HepG2 (cell line): Measurements from ENCODE around the gene CCDC93. TPM values are rescaled to one million over a fixed set of nuclear protein-coding genes. Genes with fewer than 3 reads are reported as not detected.

Experiments
- AKAP8 ChIP-seq: sonication (generic); formaldehyde crosslinking; IDR thresholded peaks from 2 replicates; pipeline ENCODE4 v1.5.1; 2020; ENCODE audit warnings: mild to moderate bottlenecking, missing genetic modification reagents
- ASH2L ChIP-seq: fragments of 300-600, 200-600 bp; sonication (generic); IDR thresholded peaks from 2 replicates; pipeline ENCODE4 v1.7.0; 2017; ENCODE audit warnings: low read depth, mild to moderate bottlenecking, moderate library complexity, mixed read lengths, low read length; ENCODE audit not compliant: insufficient read length
- EP300 ChIP-seq, 3 experiments: sonication (generic) in 1 of 3; formaldehyde crosslinking in 1 of 3; IDR thresholded peaks; 2 replicates each; pipeline versions ENCODE4 v1.5.1 to v1.6.1; 2011 to 2020; ENCODE audit warnings: low read depth in 2 of 3, low read length in 2 of 3, borderline replicate concordance in 1 of 3, improper control_type of control experiment in 1 of 3, mild to moderate bottlenecking in 1 of 3, missing genetic modification reagents in 1 of 3, moderate library complexity in 1 of 3
- FOSL1 ChIP-seq: sonication (generic); formaldehyde crosslinking; IDR thresholded peaks from 2 replicates; pipeline ENCODE4 v1.9.0; 2021; ENCODE audit warnings: missing genetic modification reagents, borderline replicate concordance
- FOXO1 ChIP-seq: sonication (generic); formaldehyde crosslinking; IDR thresholded peaks from 2 replicates; pipeline ENCODE4 v1.4.0; 2020; ENCODE audit warnings: missing genetic modification reagents
- IRF1 ChIP-seq: sonication (generic); formaldehyde crosslinking; IDR thresholded peaks from 2 replicates; pipeline ENCODE4 v1.4.0; 2020; ENCODE audit warnings: low read depth, mild to moderate bottlenecking, missing genetic modification reagents
- IRF2 ChIP-seq: IDR thresholded peaks from 2 replicates; pipeline ENCODE4 v1.6.1; 2018; ENCODE audit warnings: missing genetic modification reagents, missing compliant biosample characterization
- IRX3 ChIP-seq: sonication (generic); formaldehyde crosslinking; IDR thresholded peaks from 2 replicates; pipeline ENCODE4 v1.8.1; 2023; ENCODE audit warnings: mild to moderate bottlenecking, low read depth, missing genetic modification reagents, borderline replicate concordance
- ISX ChIP-seq: sonication (generic); formaldehyde crosslinking; conservative IDR thresholded peaks from 2 replicates; pipeline ENCODE4 v1.5.0; 2020; ENCODE audit warnings: missing genetic modification reagents
- PAXIP1 ChIP-seq: sonication (generic); formaldehyde crosslinking; conservative IDR thresholded peaks from 2 replicates; pipeline ENCODE4 v1.4.0; 2020; ENCODE audit warnings: mild to moderate bottlenecking, missing genetic modification reagents, moderate library complexity
- POLR2A ChIP-seq, 2 experiments: IDR thresholded peaks; 2 replicates each; pipeline ENCODE4 v1.6.1; 2011; ENCODE audit warnings: low read depth in 2 of 2, low read length in 2 of 2, mild to moderate bottlenecking in 1 of 2, moderate library complexity in 1 of 2; ENCODE audit not compliant: insufficient read depth in 1 of 2
- PPARG ChIP-seq: conservative IDR thresholded peaks from 2 replicates; pipeline ENCODE4 v1.6.1; 2016; ENCODE audit warnings: missing biosample characterization, missing genetic modification reagents
- PREB ChIP-seq: sonication (generic); formaldehyde crosslinking; IDR thresholded peaks from 2 replicates; pipeline ENCODE4 v1.4.0; 2020; ENCODE audit warnings: missing genetic modification reagents
- RBAK ChIP-seq: sonication (generic); formaldehyde crosslinking; IDR thresholded peaks from 2 replicates; pipeline ENCODE4 v1.5.1; 2020; ENCODE audit warnings: mild to moderate bottlenecking, missing genetic modification reagents
- SIN3A ChIP-seq: IDR thresholded peaks from 2 replicates; pipeline ENCODE4 v1.6.1; 2011; ENCODE audit warnings: low read depth, mild to moderate bottlenecking, control low read depth, low read length, borderline replicate concordance
- YY1 ChIP-seq: IDR thresholded peaks from 2 replicates; pipeline ENCODE4 v1.6.1; 2011; ENCODE audit warnings: low read length, low read depth, moderate library complexity, mild to moderate bottlenecking; ENCODE audit not compliant: insufficient read depth, insufficient replicate concordance
- ZFY ChIP-seq: sonication (generic); formaldehyde crosslinking; IDR thresholded peaks from 2 replicates; pipeline ENCODE4 v1.4.0; 2020; ENCODE audit warnings: missing genetic modification reagents
- ZIK1 ChIP-seq: sonication (generic); formaldehyde crosslinking; IDR thresholded peaks from 2 replicates; pipeline ENCODE4 v1.5.0; 2020; ENCODE audit warnings: mild to moderate bottlenecking, low read depth, missing genetic modification reagents, borderline replicate concordance
- ZNF768 ChIP-seq: sonication (generic); formaldehyde crosslinking; IDR thresholded peaks from 2 replicates; pipeline ENCODE4 v1.4.0; 2020; ENCODE audit warnings: missing genetic modification reagents
- ZNF790 ChIP-seq: sonication (generic); formaldehyde crosslinking; IDR thresholded peaks from 2 replicates; pipeline ENCODE4 v1.8.0; 2022; ENCODE audit warnings: missing genetic modification reagents, mild to moderate bottlenecking, borderline replicate concordance
- polyA plus RNA-seq, 8 experiments: library from polyadenylated mRNA; depleted of rRNA in 3 of 8; stranded (reverse) in 7 of 8; unstranded in 1 of 8; fragments of >200 nt; fragmentation: Illumina TruSeq in 4 of 8; extraction: Trizol in 4 of 8; gene quantifications; 2 replicates each; pipeline versions ENCODE4 v1.2.1 to v1.2.3, GENCODE V29; 2011 to 2016; ENCODE audit warnings: low read depth in 4 of 8, missing spikeins in 1 of 8, mixed read lengths in 1 of 8; ENCODE audit not compliant: insufficient read depth in 1 of 8
- total RNA-seq, 5 experiments: library from RNA; depleted of rRNA; stranded (reverse); fragments of >200 nt; fragmentation: Illumina TruSeq; extraction: Trizol; gene quantifications; 2 replicates each; pipeline ENCODE4 v1.2.3, GENCODE V29; 2016; ENCODE audit warnings: low read depth in 1 of 5
- TF ChIP-seq, protein P1 (sequence below): IDR thresholded peaks from 2 replicates; pipeline ENCODE4 v1.6.1; 2016; ENCODE audit warnings: missing compliant biosample characterization, missing genetic modification reagents, borderline replicate concordance

CCDC93 gene
- total and polyA plus RNA-seq, 2 of the 13 experiments (the other 11 are each of a cell fraction or from before 2014, with no cell fraction given), result 37.2 to 53.2 TPM

DNA sequence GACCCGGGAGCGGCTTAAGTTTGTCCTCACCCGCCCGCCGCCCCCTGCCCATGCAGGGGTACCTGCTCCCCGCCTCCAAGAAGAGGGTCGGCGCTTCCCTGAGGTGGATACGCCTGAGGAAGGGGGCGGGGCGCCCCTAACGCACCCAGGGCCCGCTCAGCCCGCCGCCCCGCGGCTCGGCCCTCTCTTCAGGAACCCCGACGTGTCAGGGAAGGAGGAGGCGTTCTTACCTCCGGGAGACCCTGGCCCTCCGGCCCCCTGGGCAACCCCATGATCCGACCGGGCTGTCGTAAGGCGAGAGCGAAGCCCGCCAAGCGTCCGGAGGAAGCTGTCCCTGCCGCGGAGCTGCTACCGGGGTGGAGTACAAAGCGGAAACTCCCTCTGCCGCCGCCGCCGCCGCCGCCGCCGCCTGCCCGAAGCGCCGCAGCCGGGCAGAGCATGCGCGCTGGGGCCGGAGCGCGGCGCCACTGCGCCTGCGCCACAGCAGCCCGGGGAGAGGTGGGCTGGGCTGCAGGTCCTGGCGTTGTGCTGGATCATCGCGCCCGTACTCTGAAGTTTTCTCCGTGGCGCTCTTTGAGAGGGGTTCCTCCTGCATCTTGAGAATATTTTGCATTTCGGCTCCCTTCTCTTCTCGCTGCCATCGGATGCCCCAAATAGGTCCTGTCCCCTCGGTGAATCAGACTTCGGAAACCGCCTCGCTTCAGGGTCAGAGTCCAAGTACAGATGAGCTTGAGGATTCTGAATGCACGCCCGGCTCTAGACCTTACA is at the start of gene CCDC93 (continued):
- TF ChIP-seq AKAP8 (CRISPR knock-in tag) (0 out of 2 replicates have a peak, but pooled peaks have one; percentile 45), PPARG (CRISPR knock-in tag) (peak; percentile 32; the same call in 1 of the 2 replicates), RBAK (CRISPR knock-in tag) (0 out of 2 replicates have a peak, but pooled peaks have one; percentile 32), POLR2A (IDR thresholded peaks at IDR 0.05; ENCODE audit: insufficient read depth in 1 of 2, low read depth in 2 of 2, low read length in 2 of 2) (peak; percentile 72 to 95), SIN3A (peak; percentile 81; the same call in 1 of the 2 replicates), ZIK1 (CRISPR knock-in tag) (peak; percentile 8; the same call in 1 of the 2 replicates), ZFY (CRISPR knock-in tag) (peak; percentile 89), PAXIP1 (CRISPR knock-in tag) (0 out of 2 replicates have a peak, but pooled peaks have one; percentile 31), ASH2L (peak; percentile 56), FOXO1 (CRISPR knock-in tag) (no peak; the same call in 1 of the 2 replicates), IRX3 (CRISPR knock-in tag) (peak; percentile 55; the same call in 1 of the 2 replicates), IRF1 (CRISPR knock-in tag) (0 out of 2 replicates have a peak, but pooled peaks have one; percentile 64), EP300 (IDR thresholded peaks at IDR 0.05; ENCODE audit: low read depth in 2 of 2, low read length in 2 of 2) (peak in 1 of 2 experiments; percentile 15; a peak in 1 of 4 replicates), EP300 (CRISPR knock-in tag; IDR thresholded peaks at IDR 0.05; ENCODE audit: borderline replicate concordance) (no peak), PREB (CRISPR knock-in tag) (peak; percentile 86; the same call in 1 of the 2 replicates), IRF2 (CRISPR knock-in tag) (peak; percentile 6; the same call in 1 of the 2 replicates), ZNF768 (CRISPR knock-in tag) (peak; percentile 1; the same call in 1 of the 2 replicates), ISX (peak; percentile 85; the same call in 1 of the 2 replicates), ZNF790 (CRISPR knock-in tag) (peak; percentile 40; the same call in 1 of the 2 replicates), YY1 (peak; percentile 11), FOSL1 (peak; percentile 36; the same call in 1 of the 2 replicates)
- TF ChIP-seq, protein P1, sequence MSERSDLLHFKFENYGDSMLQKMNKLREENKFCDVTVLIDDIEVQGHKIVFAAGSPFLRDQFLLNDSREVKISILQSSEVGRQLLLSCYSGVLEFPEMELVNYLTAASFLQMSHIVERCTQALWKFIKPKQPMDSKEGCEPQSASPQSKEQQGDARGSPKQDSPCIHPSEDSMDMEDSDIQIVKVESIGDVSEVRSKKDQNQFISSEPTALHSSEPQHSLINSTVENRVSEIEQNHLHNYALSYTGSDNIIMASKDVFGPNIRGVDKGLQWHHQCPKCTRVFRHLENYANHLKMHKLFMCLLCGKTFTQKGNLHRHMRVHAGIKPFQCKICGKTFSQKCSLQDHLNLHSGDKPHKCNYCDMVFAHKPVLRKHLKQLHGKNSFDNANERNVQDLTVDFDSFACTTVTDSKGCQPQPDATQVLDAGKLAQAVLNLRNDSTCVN (CRISPR knock-in tag), result peak; percentile 32; the same call in 1 of the 2 replicates
